Lung (tissue), 12 donors: ENCODE data around the gene MYLK2. TPM values are rescaled to one million over a fixed set of nuclear protein-coding genes. Genes with fewer than 3 reads are reported as not detected.
A peak's percentile ranks its signal among the peaks of the same experiment; 100 is the strongest.

Experiments used
- ATAC-seq: fragments of 200-7000 bp; cut with Tn5 transposase; one replicate; pipeline ENCODE4 v1.9.1; 2020; ENCODE audit warnings: moderate number of reproducible peaks; ENCODE audit not compliant: insufficient read depth, low FRiP score
- DNase-seq, 3 donors: peaks; one replicate each; pipeline ENCODE4 v3.0.0-alpha.2; 2013 to 2017
- H3K27ac ChIP-seq, 2 donors: one replicate each; pipeline ENCODE4 v1.5.1; 2013; ENCODE audit warnings: mild to moderate bottlenecking in 2 of 2, moderate library complexity in 2 of 2, control low read depth in 1 of 2, inconsistent platforms in 1 of 2, low read depth in 1 of 2, low read length in 1 of 2
- H3K27me3 ChIP-seq, 3 donors: one replicate each; pipeline ENCODE4 v1.5.1; 2013; ENCODE audit warnings: low read length in 2 of 3; ENCODE audit not compliant: control insufficient read depth in 3 of 3, insufficient read depth in 3 of 3
- H3K36me3 ChIP-seq, 4 donors: one replicate each; pipeline ENCODE4 v1.5.1; 2013; ENCODE audit warnings: low read length in 4 of 4, mild to moderate bottlenecking in 1 of 4, moderate library complexity in 1 of 4; ENCODE audit not compliant: control insufficient read depth in 4 of 4, insufficient read depth in 4 of 4
- H3K4me1 ChIP-seq, 5 donors: one replicate each; pipeline ENCODE4 v1.5.1; 2013; ENCODE audit warnings: low read length in 5 of 5, mild to moderate bottlenecking in 2 of 5, moderate library complexity in 1 of 5; ENCODE audit not compliant: control insufficient read depth in 5 of 5, insufficient read depth in 5 of 5
- H3K4me3 ChIP-seq: one replicate; pipeline ENCODE4 v1.5.1; 2013; ENCODE audit warnings: mild to moderate bottlenecking, control low read depth, moderate library complexity
- H3K9ac ChIP-seq, 2 donors: one replicate each; pipeline ENCODE4 v1.5.1; 2013; ENCODE audit warnings: low read length in 2 of 2, control low read depth in 1 of 2; ENCODE audit not compliant: insufficient read depth in 1 of 2
- H3K9me3 ChIP-seq, 4 donors: one replicate each; pipeline ENCODE4 v1.5.1; 2013; ENCODE audit warnings: low read length in 3 of 4, mild to moderate bottlenecking in 1 of 4, moderate library complexity in 1 of 4; ENCODE audit not compliant: control insufficient read depth in 4 of 4, insufficient read depth in 3 of 4
- CTCF ChIP-seq: IDR thresholded peaks from 2 replicates; pipeline ENCODE4 v1.5.1; 2012; ENCODE audit warnings: mild to moderate bottlenecking; ENCODE audit errors: control extremely low read depth, extremely low read depth
- WGBS, 2 donors: extraction: QIAGEN DNeasy Blood & Tissue Kit; methylation state at CpG; one replicate each; pipeline ENCODE4 v1.1.7; 2013; 5-methylcytosine and 5-hydroxymethylcytosine counted together
- polyA plus RNA-seq, 2 donors: library from polyadenylated mRNA; stranded (reverse); fragments of 200-250 nt; gene quantifications; one replicate each; pipeline ENCODE4 v1.2.1, GENCODE V29; 2013
- total RNA-seq, 2 donors: library from RNA; depleted of rRNA in 1 of 2; stranded (reverse); fragments of >200 nt in 1 of 2; gene quantifications; one replicate each; pipeline ENCODE4 v1.2.1, GENCODE V29; 2014 to 2021
- donor health status: control.
- donor health status: control.
- donor health status: Bipolar disorder and iron deficiency.
- donor health status: healthy.
- donor health status: DM: yes; HTN: yes; CAD: no.

MYLK2 gene
- total and polyA plus RNA-seq, 4 donors, result 0.06 to 0.28 (median 0.26) TPM; not detected in 1

GRCh38 chr20:31839782-31840487 is 20.8 kb downstream of the MYLK2 start:
- no peak for TF ChIP-seq CTCF
- ATAC-seq (no peak), DNase-seq (no peak)
- WGBS, 2 donors, result 65 to 68% methylated on average over 5 of the region's 5 CpGs
- no peak overlapping the region for H3K9ac ChIP-seq
- H3K27ac ChIP-seq, result no peak overlapping the region
- no peaks in the 10 kb centered on the region for H3K36me3 ChIP-seq
- peaks cover 3 to 72% (median 16%) of the 10 kb centered on the region in 5 donors for H3K4me1 ChIP-seq
- no peaks in the 10 kb centered on the region for H3K9me3 ChIP-seq
- no peak overlapping the region for H3K4me3 ChIP-seq
- H3K27me3 ChIP-seq, result no peaks in the 10 kb centered on the region

- H3K27me3 ChIP-seq, result no peaks in the 10 kb centered on the region
- H3K9me3 ChIP-seq, result no peaks in the 10 kb centered on the region
- H3K4me3 ChIP-seq, result no peak overlapping the region
- no peak overlapping the region for H3K9ac ChIP-seq
- WGBS, 2 donors, result 74 to 77% methylated on average over 15 of the region's 15 CpGs
- TF ChIP-seq CTCF, result no peak
- no peaks in the 10 kb centered on the region for H3K36me3 ChIP-seq
- no peak for ATAC-seq
- DNase-seq, result peak in 1 of 3 donors; percentile 35
- peaks cover 3 to 75% (median 20%) of the 10 kb centered on the region in 5 donors for H3K4me1 ChIP-seq
- peak overlapping the region in 1 of 2 donors; percentile 34 for H3K27ac ChIP-seq
These were observed 22.0 kb downstream of the MYLK2 start for GRCh38 chr20:31840906-31841816.

- Histone ChIP-seq H3K9ac (no peak overlapping the region), H3K27ac (peak overlapping the region in 1 of 2 donors; percentile 27), H3K36me3 (no peaks in the 10 kb centered on the region), H3K9me3 (no peaks in the 10 kb centered on the region), H3K4me3 (no peak overlapping the region), H3K27me3 (no peaks in the 10 kb centered on the region), H3K4me1 (peaks cover 0 to 71% (median 20%) of the 10 kb centered on the region in 5 donors)
- TF ChIP-seq CTCF, result no peak
- ATAC-seq (no peak), DNase-seq (peak; percentile 45 to 51 (median 48))
- 56 to 58% methylated on average over 8 of the region's 8 CpGs for WGBS, 2 donors
These were observed 22.8 kb downstream of the MYLK2 start for GRCh38 chr20:31841928-31842327.
